GM12865 (cell line): Measurements from ENCODE around the gene ATAD5.
"Not testable (repeated sequence)": the region's sequence is repeated elsewhere in the genome, so short reads cannot be mapped to it uniquely, and the experiment has no call there.

ENCODE experiments used
- DNase-seq: peaks from one replicate; pipeline ENCODE4 v3.0.0; 2010; ENCODE audit warnings: low read depth
- H3K4me3 ChIP-seq: 2 replicates; pipeline ENCODE4 v1.5.1; 2011; ENCODE audit warnings: mild to moderate bottlenecking, low read depth, low read length, control low read depth
- CTCF ChIP-seq: IDR thresholded peaks from 2 replicates; pipeline ENCODE4 v1.5.1; 2011; ENCODE audit warnings: low read length, control low read depth, low read depth, inconsistent platforms; ENCODE audit not compliant: insufficient read depth; ENCODE audit errors: missing control alignments

The ATAD5 gene

GRCh38 chr17:30812218-30813177 lies 19.3 kb upstream of the ATAD5 start:
- no peak for TF ChIP-seq CTCF
- no peak overlapping the region for H3K4me3 ChIP-seq
- DNase-seq: no peak

- not testable (repeated sequence) for H3K4me3 ChIP-seq, DNase-seq
Measured at GRCh38 chr17:30814236-30814635, 17.5 kb upstream of the ATAD5 start.

- DNase-seq, H3K4me3 ChIP-seq: not testable (repeated sequence)
Measured at GRCh38 chr17:30814860-30815259, 16.9 kb upstream of the ATAD5 start.

GRCh38 chr17:30816165-30816564 lies 15.6 kb upstream of the ATAD5 start:
- no peak overlapping the region for H3K4me3 ChIP-seq
- no peak for TF ChIP-seq CTCF
- DNase-seq: no peak

GRCh38 chr17:30819971-30820705 lies 11.6 kb upstream of the ATAD5 start:
- H3K4me3 ChIP-seq: no peak overlapping the region
- no peak for TF ChIP-seq CTCF
- no peak for DNase-seq

GRCh38 chr17:30821871-30822723 lies 9.7 kb upstream of the ATAD5 start:
- DNase-seq: no peak
- peak overlapping the region; percentile 67 for H3K4me3 ChIP-seq
- no peak for TF ChIP-seq CTCF

GRCh38 chr17:30822919-30823318 lies 8.8 kb upstream of the ATAD5 start:
- peak; percentile 67 for DNase-seq
- H3K4me3 ChIP-seq: peak overlapping the region; percentile 67

- no peak for DNase-seq
- TF ChIP-seq CTCF: no peak
- H3K4me3 ChIP-seq: peak overlapping the region; percentile 67
Measured at GRCh38 chr17:30823421-30823820, 8.3 kb upstream of the ATAD5 start.
